Ascending aorta (tissue), 2 donors: ENCODE data around the gene RBCK1. TPM values are rescaled to one million over a fixed set of nuclear protein-coding genes. Genes with fewer than 3 reads are reported as not detected.

Source experiments
- DNase-seq, 2 donors: peaks; one replicate each; pipeline ENCODE4 v3.0.0-alpha.2; 2019; ENCODE audit warnings: low spot score in 2 of 2
- H3K27ac ChIP-seq, 2 donors: fragments of 200-600 bp; sonication (generic); one replicate each; pipeline ENCODE4 v1.5.1; 2016 to 2017; ENCODE audit warnings: mild to moderate bottlenecking in 1 of 2
- H3K27me3 ChIP-seq: fragments of 200-600 bp; sonication (generic); one replicate; pipeline ENCODE4 v1.5.1; 2017
- H3K36me3 ChIP-seq, 2 donors: fragments of 200-600 bp; sonication (generic); one replicate each; pipeline ENCODE4 v1.5.1; 2016
- H3K4me1 ChIP-seq, 2 donors: fragments of 200-600 bp; sonication (generic); one replicate each; pipeline ENCODE4 v1.5.1; 2016 to 2017; ENCODE audit warnings: mild to moderate bottlenecking in 1 of 2
- H3K4me3 ChIP-seq, 2 donors: fragments of 200-600 bp; sonication (generic); one replicate each; pipeline ENCODE4 v1.5.1; 2016 to 2017; ENCODE audit warnings: mild to moderate bottlenecking in 1 of 2
- H3K9me3 ChIP-seq, 2 donors: fragments of 200-600 bp; sonication (generic); one replicate each; pipeline ENCODE4 v1.5.1; 2016
- intact Hi-C: fragments of 100-400 bp; cut with DNase I; formaldehyde crosslinking; loops from one replicate; pipeline ENCODE4 v1.15.1; 2023
- total RNA-seq: library from RNA; depleted of rRNA; stranded (reverse); fragments of >200 nt; gene quantifications from one replicate; pipeline ENCODE4 v1.1.0, GENCODE V29; 2016
- TF ChIP-seq, protein P1 (sequence below), 3 experiments: fragments of 200-600 bp in 2 of 3; fragments of 450-650 bp in 1 of 3; sonication (generic) in 2 of 3; IDR thresholded peaks; one replicate each; pipeline ENCODE4 v1.5.1; 2016 to 2019; ENCODE audit warnings: antibody characterized with exemption in 3 of 3, mild to moderate bottlenecking in 1 of 3, moderate library complexity in 1 of 3

Gene RBCK1
- total RNA-seq, 1 donor from 2014 or later = 123 TPM

DNA sequence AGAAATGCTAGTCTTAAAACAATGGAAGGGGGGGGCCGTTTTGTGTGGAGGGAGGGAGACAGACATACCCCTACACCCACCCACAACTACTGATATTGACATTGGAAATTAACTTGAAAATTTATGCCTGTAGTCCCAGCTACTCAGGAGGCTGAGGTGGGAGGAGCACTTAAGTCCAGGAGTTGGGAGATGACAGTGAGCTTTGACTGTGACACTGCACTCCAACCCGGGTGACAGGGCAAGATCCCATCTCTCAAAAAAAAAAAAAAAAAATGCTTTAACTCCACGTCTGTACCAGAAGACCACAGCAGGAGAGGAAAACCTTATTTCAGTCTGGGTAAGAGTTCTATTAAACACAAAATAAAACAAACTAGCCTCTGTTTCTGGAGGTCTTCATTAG, 52.1 kb downstream of the RBCK1 start:
- Histone ChIP-seq H3K27me3 (no peaks in the 10 kb centered on the region), H3K36me3 (no peaks in the 10 kb centered on the region), H3K9me3 (no peaks in the 10 kb centered on the region), H3K27ac (no peak overlapping the region), H3K4me1 (peaks cover 0 to 16% of the 10 kb centered on the region in 2 donors), H3K4me3 (peak overlapping the region in 1 of 2 donors; percentile 84)
- TF ChIP-seq, protein P1, sequence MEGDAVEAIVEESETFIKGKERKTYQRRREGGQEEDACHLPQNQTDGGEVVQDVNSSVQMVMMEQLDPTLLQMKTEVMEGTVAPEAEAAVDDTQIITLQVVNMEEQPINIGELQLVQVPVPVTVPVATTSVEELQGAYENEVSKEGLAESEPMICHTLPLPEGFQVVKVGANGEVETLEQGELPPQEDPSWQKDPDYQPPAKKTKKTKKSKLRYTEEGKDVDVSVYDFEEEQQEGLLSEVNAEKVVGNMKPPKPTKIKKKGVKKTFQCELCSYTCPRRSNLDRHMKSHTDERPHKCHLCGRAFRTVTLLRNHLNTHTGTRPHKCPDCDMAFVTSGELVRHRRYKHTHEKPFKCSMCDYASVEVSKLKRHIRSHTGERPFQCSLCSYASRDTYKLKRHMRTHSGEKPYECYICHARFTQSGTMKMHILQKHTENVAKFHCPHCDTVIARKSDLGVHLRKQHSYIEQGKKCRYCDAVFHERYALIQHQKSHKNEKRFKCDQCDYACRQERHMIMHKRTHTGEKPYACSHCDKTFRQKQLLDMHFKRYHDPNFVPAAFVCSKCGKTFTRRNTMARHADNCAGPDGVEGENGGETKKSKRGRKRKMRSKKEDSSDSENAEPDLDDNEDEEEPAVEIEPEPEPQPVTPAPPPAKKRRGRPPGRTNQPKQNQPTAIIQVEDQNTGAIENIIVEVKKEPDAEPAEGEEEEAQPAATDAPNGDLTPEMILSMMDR (IDR thresholded peaks at IDR 0.05) = no peak
- no peak for DNase-seq
- intact Hi-C loops = loop anchor here (5.0 to 10.0 kb wide), 3 partner anchors 82 to 195 kb away; partner anchors contain the start of genes CSNK2A1 and SRXN1

DNA sequence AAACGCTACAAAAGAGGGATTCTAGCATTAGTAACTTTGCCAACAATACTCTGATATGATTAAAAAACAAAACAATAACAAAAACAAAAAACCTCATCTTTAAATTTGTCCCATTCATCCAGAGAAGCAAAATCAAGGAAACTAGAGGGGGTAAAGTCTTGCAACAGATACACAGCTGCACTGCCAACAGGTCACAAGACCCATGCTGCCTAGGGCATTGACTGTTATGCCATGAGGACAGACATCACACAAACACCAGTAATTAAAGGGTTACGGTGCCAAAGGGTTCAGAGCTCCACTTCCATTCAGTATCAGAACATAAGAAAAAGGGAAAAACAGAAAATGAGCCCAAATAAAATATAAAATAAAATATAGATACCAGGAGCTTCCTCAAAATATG, 52.6 kb downstream of the RBCK1 start:
- H3K36me3 ChIP-seq = no peaks in the 10 kb centered on the region
- no peak overlapping the region for H3K27ac ChIP-seq
- intact Hi-C loops = loop anchor here (5.0 to 10.0 kb wide), 3 partner anchors 82 to 196 kb away; partner anchors contain the start of genes CSNK2A1 and SRXN1
- peak overlapping the region in 1 of 2 donors; percentile 84 for H3K4me3 ChIP-seq
- H3K27me3 ChIP-seq = no peaks in the 10 kb centered on the region
- no peak for DNase-seq
- no peaks in the 10 kb centered on the region for H3K9me3 ChIP-seq
- TF ChIP-seq, protein P1 (IDR thresholded peaks at IDR 0.05) = no peak
- H3K4me1 ChIP-seq = peaks cover 0 to 16% of the 10 kb centered on the region in 2 donors

DNA sequence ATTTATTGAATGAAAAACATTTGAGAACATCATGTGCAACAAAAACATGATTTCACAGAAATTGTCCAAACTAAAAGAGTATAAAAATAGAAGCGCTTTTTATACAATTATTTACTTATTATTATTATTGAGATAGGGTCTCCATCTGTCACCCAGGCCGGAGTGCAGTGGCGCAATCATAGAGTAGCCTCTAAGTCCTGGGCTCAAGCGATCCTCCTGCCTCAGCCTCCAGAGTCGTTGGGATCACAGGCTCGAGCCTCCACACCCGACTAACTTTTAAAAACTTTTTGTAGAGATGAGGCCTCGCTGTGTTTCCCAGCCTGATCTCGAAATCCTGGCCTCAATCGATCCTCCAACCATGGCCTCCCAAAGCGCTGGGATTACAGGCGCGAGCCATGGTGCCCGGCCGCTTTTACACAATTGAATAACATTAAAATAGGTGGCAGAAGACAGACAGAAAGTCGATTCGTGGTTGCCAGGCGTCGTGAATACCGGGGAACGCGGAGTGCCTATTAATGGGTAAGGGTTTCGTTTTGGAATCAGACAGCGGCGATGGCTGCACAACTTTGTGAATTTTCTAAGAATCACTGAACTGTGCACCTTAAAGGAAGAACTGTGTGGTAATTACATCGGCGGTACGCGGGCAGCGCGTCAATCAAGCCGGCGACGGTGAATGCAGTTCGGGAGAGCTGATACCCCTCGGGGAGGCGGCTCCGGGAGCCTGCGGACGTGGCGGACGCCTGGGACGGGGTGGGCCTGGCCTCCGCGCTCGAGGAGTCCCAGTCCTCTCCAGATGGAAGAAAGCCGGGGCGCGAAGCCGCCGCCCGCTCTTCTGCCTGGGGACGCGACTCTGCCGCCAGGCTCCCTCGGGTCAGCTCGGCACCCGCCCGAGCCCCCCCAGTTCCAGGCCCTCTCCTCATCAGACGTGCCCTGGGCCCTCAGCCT, 53.4 kb downstream of the RBCK1 start:
- TF ChIP-seq, protein P1 (IDR thresholded peaks at IDR 0.05) = no peak
- H3K4me1 ChIP-seq = peaks cover 0 to 16% of the 10 kb centered on the region in 2 donors
- no peaks in the 10 kb centered on the region for H3K9me3 ChIP-seq
- no peaks in the 10 kb centered on the region for H3K27me3 ChIP-seq
- peak in 1 of 2 donors; percentile 71 for DNase-seq
- no peaks in the 10 kb centered on the region for H3K36me3 ChIP-seq
- H3K4me3 ChIP-seq = peak overlapping the region; percentile 84 to 96
- peak overlapping the region; percentile 87 to 96 for H3K27ac ChIP-seq
- intact Hi-C loops = loop anchor here (1.0 to 10.0 kb wide), 6 partner anchors 17 to 197 kb away; partner anchors contain the start of genes CSNK2A1, NRSN2, RBCK1 and SRXN1

DNA sequence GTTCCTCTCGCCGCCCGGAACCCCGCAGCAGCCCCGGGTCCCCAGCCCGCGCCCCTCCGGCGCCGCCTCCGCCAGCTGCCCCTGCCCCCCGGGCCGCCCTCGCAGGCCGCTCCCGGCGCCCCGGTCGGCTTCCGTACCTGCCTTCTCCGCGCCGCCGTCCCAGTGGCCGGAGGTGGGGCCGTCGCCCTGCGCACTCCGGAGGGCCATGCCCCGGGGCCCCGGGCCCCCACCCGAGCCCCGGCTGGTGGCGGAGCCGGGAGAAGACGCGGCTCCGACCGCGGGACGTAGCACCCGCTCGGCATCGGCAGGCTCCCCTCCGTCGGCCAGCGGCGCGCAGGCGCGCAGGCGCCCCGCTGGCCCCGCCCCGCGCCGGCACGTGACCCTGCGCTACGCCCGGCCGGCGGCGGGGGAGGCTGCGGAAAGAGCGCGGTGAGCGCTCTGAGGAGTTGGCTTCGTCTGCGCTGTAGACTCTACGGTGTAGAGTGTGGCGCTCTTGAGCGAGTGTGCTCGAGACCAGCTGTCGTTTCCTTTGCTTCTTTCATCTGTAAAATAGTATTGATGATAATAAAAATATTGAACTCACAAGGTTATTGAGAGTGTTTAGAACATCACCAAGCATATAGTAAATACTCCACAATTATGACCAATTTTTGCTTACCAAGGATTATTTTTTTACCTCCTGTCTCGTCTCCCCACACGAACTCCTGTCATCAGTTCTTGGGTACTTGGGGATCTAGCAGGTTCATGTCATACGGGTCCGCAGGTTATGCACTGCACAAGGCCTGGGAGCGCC, 54.3 kb downstream of the RBCK1 start, which contains the start of gene TBC1D20:
Gene TBC1D20 (minus strand): TSS at position 335 of the 793 bp plus-strand sequence. CDS start 128 bp downstream, at position 207.
- Histone ChIP-seq H3K36me3 (no peaks in the 10 kb centered on the region), H3K9me3 (no peaks in the 10 kb centered on the region), H3K4me1 (peaks cover 0 to 16% of the 10 kb centered on the region in 2 donors), H3K4me3 (peak within 1 kb of the TSS; percentile 84 to 96), H3K27me3 (no peaks in the 10 kb centered on the region), H3K27ac (peak within 1 kb of the TSS; percentile 87 to 96)
- TF ChIP-seq, protein P1 (IDR thresholded peaks at IDR 0.05) = peak in 2 of 3 experiments; percentile 27 to 30
- intact Hi-C loops = loop anchor here (1.0 to 10.0 kb wide), 6 partner anchors 16 to 198 kb away; partner anchors contain the start of genes CSNK2A1, NRSN2, RBCK1 and SRXN1
- DNase-seq = peak; percentile 24 to 86

DNA sequence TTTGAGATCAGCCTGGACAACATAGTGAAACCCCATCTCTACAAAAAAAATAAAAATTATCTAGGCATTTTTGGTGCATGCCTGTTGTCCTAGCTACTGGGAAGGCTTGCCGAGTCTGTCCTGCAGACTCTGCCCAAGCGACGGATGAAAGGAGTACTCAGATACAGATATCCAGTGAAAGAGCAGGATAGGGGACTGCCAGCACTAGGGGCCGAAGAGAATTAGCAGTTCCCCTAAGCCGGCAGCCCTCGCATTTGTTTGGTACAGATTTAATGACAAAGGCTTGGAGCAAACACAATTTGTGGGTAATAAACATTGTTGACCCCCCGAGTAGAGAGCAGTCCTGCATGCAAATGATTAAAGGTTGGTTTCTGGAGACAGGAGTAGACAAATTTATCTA, 59.7 kb downstream of the RBCK1 start:
- Histone ChIP-seq H3K4me1 (no peaks in the 10 kb centered on the region), H3K27ac (no peak overlapping the region), H3K27me3 (no peaks in the 10 kb centered on the region), H3K4me3 (no peak overlapping the region), H3K36me3 (no peaks in the 10 kb centered on the region), H3K9me3 (no peaks in the 10 kb centered on the region)
- no peak for DNase-seq
- intact Hi-C loops = loop anchor here (10.0 kb wide), 1 partner anchor 203 kb away; no protein-coding TSS in a partner anchor
- TF ChIP-seq, protein P1 (IDR thresholded peaks at IDR 0.05) = no peak
